ENCODE data around the gene CBR3.
"Not testable (repeated sequence)": the region's sequence is repeated elsewhere in the genome, so short reads cannot be mapped to it uniquely, and the experiment has no call there.

Gene CBR3

DNA sequence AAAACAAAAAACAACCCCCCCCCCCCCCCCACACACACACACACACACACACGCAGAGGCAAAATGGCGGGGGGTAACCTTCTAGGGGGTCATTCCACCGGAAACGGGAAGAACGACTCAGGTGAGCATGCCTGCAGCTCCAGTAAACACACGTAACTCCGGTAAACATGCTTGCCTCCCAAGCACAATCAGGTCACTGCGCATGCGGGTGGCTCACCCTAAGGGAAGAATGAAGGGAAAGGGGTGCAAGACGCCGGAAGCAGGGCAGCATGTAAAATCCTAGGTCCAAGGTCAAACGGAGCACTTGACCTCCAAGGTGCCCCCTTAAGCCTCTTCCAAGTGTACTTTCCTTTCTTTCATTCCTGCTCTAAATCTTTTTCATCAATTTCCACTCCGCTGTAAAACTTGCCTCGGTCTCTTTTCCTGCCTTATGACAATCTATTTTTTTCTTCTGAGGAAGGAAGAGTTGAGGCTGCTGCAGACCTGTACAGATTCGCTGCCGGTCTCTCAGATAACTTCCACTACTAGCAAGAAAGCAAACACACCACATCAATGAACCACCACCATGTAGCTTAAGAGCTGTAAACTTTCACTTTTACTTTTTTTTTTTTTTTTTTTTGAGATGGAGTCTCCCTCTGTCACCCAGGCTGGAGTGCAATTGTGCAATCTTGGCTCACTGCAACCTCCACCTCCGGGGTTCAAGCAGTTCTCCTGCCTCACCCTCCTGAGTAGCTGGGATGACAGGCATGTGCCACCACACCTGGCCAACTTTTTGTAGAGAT lies 21.0 kb upstream of the CBR3 start:
- no peak for DNase-seq
- in situ Hi-C loops (cut with MboI; ENCODE audit: low pct_unique_long_range_greater_than_20kb, low sequenced_read_pairs), result no loop called here

DNA sequence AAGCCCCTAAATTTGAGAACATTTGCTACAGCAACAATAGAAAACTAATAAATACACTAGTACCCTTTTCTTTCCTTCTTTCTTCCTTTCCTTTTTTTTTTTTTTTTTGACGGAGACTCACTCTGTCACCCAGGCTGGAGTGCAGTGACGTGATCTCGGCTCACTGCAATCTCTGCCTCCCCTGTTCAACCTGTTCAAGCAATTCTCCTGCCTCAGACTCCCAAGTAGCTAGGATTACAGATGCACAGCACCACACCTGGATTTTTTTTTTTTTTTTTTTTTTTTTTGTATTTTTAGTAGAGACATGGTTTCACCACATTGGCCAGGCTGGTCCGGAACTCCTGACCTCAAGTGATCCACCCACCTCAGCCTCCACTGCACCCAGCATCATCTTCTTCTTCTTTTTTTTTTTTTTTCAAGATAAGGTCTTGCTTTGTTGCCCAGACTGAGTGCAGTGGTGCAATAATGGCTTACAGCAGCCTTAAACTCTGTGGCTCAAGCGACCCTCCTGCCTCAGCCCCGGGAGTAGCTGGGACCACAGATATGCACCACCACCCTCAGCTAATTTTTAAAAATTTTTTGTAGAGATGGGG lies 19.6 kb upstream of the CBR3 start:
- DNase-seq, result no peak
- in situ Hi-C loops (cut with MboI; ENCODE audit: low pct_unique_long_range_greater_than_20kb, low sequenced_read_pairs), result no loop called here

DNA sequence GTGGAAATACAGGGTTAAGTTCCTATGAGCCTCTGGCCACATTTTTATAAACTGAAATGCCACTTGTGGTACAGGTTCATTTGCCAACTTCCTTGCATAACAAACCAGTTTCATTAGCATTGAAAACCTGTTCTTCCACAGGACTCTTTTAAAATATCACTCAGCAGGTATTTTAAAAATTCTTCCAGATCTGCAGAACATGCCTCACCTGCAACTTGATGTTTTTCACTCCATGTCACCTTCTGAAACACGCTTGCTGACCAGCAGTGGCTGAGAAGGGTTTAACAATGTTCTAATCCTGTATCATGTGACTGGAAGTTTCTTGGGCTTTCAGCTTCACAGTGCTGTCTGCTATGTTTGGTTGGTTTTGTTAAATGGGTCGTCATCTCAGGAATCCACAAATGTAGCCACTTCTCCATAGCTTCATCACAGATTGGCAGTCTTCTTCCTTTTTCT lies 17.6 kb upstream of the CBR3 start:
- no peak for DNase-seq
- in situ Hi-C loops (cut with MboI; ENCODE audit: low pct_unique_long_range_greater_than_20kb, low sequenced_read_pairs), result no loop called here

DNA sequence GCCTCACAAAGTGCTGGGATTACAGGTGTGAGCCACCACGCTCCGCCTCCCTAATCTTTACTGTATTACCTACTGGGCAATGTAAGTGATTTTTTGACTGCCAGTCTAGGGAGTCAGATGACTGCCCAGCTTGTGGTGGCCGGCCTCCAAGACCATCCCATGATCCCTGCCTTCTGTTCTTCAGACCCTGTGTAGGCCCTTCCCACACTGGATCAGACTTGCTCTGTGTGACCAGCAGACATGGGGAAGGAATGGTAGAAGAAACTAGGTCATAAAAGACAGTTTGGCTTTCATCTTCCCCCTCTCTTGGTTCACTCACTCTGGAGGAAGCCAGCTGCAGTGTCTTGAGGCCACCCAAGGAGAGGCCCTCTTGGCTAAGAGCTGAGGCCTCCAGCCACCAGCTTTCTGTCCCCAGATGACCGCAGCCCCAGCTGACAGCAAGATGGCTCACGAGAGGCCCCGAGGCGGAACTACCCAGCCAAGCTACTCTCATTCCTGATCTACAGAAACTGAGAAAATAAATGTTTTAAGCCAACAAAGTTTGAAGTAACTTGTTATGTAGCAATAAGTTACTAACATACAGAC lies 14.5 kb upstream of the CBR3 start:
- in situ Hi-C loops (cut with MboI; ENCODE audit: low pct_unique_long_range_greater_than_20kb, low sequenced_read_pairs), result no loop called here
- no peak for DNase-seq

GRCh38 chr21:36122977-36123376 lies 11.9 kb upstream of the CBR3 start:
- DNase-seq, result no peak
- in situ Hi-C loops (cut with MboI; ENCODE audit: low pct_unique_long_range_greater_than_20kb, low sequenced_read_pairs), result no loop called here

DNA sequence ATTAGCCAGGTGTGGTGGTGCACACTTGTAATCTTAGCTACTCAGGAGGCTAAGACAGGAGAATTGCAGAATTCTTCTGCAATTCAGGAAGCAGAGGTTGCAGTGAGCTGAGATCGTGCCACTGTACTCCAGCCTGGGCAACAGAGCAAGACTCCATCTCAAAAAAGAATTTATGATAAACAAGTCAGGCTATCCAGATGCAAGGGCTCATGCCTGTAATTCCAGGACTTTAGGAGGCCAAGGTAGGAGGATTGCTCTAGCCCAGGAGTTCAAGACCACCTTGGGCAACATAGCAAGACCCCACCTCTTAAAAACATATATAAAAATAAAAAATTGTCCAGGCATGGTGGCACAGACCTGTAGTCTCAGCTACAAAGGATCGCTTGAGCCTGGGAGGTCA lies 10.5 kb upstream of the CBR3 start:
- in situ Hi-C loops (cut with MboI; ENCODE audit: low pct_unique_long_range_greater_than_20kb, low sequenced_read_pairs), result no loop called here

GRCh38 chr21:36125512-36126207 lies 9.2 kb upstream of the CBR3 start:
- in situ Hi-C loops (cut with MboI; ENCODE audit: low pct_unique_long_range_greater_than_20kb, low sequenced_read_pairs), result no loop called here
- DNase-seq, result peak; percentile 67

More for the DNA sequence above, 10.5 kb upstream of the CBR3 start:
- no peak for DNase-seq

DNA sequence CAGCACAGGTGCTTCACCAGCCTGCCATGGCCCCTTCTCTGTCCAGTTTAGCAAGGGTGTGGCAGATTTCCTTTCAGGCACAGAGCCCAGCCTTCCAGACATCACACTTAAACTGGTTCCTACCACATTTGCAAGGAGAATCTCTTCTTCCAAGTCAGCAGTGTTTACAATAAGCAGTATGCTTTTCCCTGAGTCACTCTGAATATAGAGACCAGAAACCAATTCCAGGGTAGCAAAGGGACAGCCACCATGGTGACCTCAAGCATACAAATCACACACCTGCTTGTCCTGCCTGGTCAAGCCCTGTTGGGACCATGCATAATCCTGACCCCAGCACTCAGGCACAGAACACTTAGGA lies 8.7 kb upstream of the CBR3 start:
- in situ Hi-C loops (cut with MboI; ENCODE audit: low pct_unique_long_range_greater_than_20kb, low sequenced_read_pairs), result no loop called here
- DNase-seq, result no peak

DNA sequence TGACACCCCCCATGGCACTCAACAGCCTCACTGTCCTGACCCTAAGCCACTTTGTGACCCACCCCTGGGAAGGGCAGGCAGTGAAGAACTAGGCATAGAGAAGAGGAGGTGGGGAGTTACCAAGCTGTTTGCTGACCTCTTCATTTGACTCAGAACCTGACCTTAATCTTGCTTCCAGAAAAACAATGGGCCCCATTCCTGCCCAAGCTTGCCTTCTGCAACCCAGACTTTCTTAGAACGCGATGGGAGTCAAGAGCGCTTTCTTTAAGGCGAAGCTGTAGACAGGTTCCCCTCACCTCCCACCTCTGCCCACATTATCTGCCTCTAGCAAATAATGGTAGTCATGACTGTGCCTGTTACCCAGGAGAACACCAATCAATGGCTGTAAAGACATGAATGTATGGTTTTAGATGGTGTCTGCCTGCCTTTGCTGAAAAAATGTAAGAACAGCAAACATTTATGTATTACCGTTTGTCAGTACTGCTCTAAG lies 8.2 kb upstream of the CBR3 start:
- in situ Hi-C loops (cut with MboI; ENCODE audit: low pct_unique_long_range_greater_than_20kb, low sequenced_read_pairs), result no loop called here
- DNase-seq, result no peak

DNA sequence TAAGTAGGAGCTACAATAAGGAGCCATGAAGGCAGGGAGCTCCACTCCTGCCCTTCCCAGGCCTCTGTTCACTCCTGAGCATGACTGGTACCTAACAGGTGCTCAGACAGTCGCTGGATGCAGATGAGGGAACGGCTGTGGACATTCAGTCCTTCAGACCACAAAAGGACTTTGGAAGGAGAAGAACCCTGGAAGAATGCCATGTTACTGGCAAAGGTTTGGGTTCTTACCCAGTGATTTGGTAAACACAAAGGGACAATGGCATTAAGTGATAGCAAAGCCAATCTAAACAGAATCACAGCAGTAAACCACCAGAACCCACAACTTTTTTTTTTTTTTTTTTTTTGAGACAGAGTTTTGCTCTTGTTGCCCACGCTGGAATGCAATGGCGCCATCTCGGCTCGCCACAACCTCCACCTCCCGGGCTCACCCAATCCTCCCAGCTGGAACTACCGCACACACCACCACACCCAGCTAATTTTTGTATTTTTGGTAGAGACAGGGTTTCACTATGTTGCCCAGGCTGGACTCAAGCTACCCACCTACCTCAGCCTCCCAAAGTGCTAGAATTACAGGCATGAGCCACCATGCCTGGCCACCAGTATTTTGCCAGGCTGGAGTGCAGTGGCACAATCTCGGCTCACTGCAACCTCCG lies 7.5 kb upstream of the CBR3 start:
- no peak for DNase-seq
- in situ Hi-C loops (cut with MboI; ENCODE audit: low pct_unique_long_range_greater_than_20kb, low sequenced_read_pairs), result no loop called here

DNA sequence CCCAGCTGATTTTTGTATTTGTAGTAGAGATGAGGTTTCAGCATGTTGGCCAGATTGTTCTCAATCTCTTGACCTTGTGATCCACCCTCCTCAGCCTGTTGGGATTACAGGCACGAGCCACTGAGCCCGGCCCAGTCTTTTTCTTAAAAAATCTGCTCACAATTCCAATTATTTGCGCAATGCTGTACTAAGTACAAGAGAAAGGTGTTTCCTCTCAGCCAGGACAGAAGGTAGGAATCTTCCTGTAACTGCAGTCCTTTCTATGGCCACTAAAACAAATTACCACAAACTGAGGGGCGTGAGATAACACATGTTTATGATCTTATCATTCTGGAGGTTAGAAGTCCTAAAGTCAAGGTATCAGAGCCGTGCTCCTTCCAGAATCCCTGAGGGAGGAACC lies 6.9 kb upstream of the CBR3 start:
- in situ Hi-C loops (cut with MboI; ENCODE audit: low pct_unique_long_range_greater_than_20kb, low sequenced_read_pairs), result no loop called here
- no peak for DNase-seq

DNA sequence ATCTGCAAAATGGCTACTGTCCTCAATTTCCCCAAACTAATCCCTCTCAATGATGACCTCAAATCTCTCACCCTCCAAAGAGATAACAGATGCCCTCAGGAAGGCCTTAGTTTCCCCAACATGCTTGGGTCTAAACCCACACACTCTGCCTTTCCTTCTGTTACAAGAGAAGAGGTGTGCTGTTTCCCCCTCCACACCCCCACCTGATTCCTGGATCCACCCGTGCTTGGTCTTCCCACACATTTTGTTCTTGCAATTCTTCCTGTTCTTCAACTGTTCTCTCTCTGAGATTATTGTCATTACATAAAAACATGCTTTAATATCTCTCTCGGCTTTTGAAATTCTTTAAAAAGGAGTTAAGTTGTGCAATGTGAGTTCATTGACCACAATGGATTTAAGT lies 5.7 kb upstream of the CBR3 start:
- no peak for DNase-seq
- in situ Hi-C loops (cut with MboI; ENCODE audit: low pct_unique_long_range_greater_than_20kb, low sequenced_read_pairs), result no loop called here

GRCh38 chr21:36130414-36130762 lies 4.5 kb upstream of the CBR3 start:
- in situ Hi-C loops (cut with MboI; ENCODE audit: low pct_unique_long_range_greater_than_20kb, low sequenced_read_pairs); DNase-seq: not testable (repeated sequence)

GRCh38 chr21:36130839-36131238 lies 4.0 kb upstream of the CBR3 start:
- in situ Hi-C loops (cut with MboI; ENCODE audit: low pct_unique_long_range_greater_than_20kb, low sequenced_read_pairs); DNase-seq: not testable (repeated sequence)

DNA sequence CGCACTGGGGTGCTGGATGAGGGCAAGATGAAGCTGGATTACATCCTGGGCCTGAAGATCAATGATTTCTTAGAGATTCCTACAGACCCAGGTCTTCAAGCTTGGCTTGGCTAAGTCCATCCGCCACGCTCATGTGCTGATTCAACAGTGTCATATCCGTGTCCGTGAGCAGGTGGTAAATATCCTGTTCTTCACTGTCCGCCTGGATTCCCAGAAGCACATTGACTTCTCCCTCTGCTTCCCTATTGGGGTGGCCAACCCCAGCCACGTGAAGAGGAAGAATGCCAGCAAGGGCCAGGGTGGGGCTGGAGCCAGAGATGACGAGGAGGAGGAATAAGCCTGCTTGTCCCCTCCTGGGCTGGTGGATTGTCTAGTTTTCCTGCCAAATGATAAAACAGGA lies 2.2 kb upstream of the CBR3 start:
- DNase-seq, result no peak
- in situ Hi-C loops (cut with MboI; ENCODE audit: low pct_unique_long_range_greater_than_20kb, low sequenced_read_pairs), result no loop called here

GRCh38 chr21:36135391-36136102 lies 668 bp downstream of the CBR3 start:
- peak; percentile 84 for DNase-seq
- in situ Hi-C loops (cut with MboI; ENCODE audit: low pct_unique_long_range_greater_than_20kb, low sequenced_read_pairs), result no loop called here

DNA sequence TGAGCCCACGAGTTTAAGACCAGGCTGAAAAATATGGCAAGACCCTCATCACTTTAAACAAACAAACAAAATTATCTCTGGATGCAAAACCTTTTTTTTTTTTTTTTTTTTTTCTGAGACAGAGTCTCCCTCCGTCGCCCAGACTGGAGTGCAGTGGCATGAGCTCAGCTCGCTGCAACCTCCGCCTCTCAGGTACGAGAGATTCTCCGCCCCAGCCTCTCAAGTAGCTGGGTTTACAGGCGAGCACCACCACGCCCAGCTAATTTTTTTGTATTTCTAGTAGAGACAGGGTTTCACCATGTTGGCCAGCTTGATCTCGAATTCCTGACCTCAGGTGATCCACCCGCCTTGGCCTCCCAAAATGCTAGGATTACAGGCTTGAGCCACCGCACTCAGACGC lies 4.9 kb downstream of the CBR3 start:
- in situ Hi-C loops (cut with MboI; ENCODE audit: low pct_unique_long_range_greater_than_20kb, low sequenced_read_pairs); DNase-seq: not testable (repeated sequence)

DNA sequence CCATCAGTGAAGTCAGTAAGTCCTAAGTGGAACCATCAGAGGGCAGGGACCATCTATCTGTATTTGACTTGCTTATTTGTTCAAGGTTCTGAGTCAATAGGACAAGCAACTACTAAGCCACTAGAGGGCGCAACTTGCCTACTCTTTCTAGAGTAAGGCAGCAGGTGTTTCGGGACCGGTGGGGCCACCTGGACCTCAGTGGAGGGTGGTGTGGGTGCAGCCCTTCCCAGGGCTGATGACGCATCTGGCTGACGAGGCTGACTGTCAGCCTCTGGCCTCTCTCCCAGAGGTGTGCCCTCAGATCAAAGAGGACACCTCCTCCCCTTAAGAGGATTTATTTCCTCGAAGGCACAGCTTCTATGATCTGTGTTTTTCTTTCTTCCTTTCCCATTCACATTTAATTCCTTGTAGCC lies 6.6 kb downstream of the CBR3 start:
- DNase-seq, result peak; percentile 87
- in situ Hi-C loops (cut with MboI; ENCODE audit: low pct_unique_long_range_greater_than_20kb, low sequenced_read_pairs), result no loop called here

- in situ Hi-C loops (cut with MboI; ENCODE audit: low pct_unique_long_range_greater_than_20kb, low sequenced_read_pairs); DNase-seq: not testable (repeated sequence)
These were observed 9.4 kb downstream of the CBR3 start for GRCh38 chr21:36144233-36144632.

All from KBM-7 (cell line).